ENCODE data around the gene CAPN1.
A peak's percentile ranks its signal among the peaks of the same experiment; 100 is the strongest.
"Not testable (repeated sequence)": the region's sequence is repeated elsewhere in the genome, so short reads cannot be mapped to it uniquely, and the experiment has no call there.

CAPN1 gene

GRCh38 chr11:65218446-65218845 is 36.7 kb downstream of the CAPN1 start:
- DNase-seq (ENCODE audit: low spot score): no peak

GRCh38 chr11:65219930-65220213 is 38.1 kb downstream of the CAPN1 start:
- DNase-seq (ENCODE audit: low spot score): no peak

- DNase-seq (ENCODE audit: low spot score): no peak
These were observed 39.3 kb downstream of the CAPN1 start for GRCh38 chr11:65221026-65221425.

- DNase-seq (ENCODE audit: low spot score): no peak
These were observed 41.3 kb downstream of the CAPN1 start for GRCh38 chr11:65223011-65223410.

GRCh38 chr11:65224930-65225278 is 43.2 kb downstream of the CAPN1 start:
- no peak for DNase-seq (ENCODE audit: low spot score)

- peak; percentile 63 for DNase-seq (ENCODE audit: low spot score)
These were observed 43.8 kb downstream of the CAPN1 start for GRCh38 chr11:65225279-65226102.

GRCh38 chr11:65226103-65226442 is 44.3 kb downstream of the CAPN1 start:
- no peak for DNase-seq (ENCODE audit: low spot score)

- no peak for DNase-seq (ENCODE audit: low spot score)
These were observed 46.2 kb downstream of the CAPN1 start for GRCh38 chr11:65227879-65228278.

- no peak for DNase-seq (ENCODE audit: low spot score)
These were observed 54.7 kb downstream of the CAPN1 start for GRCh38 chr11:65236194-65237059.

GRCh38 chr11:65238302-65238701 is 56.6 kb downstream of the CAPN1 start:
- not testable (repeated sequence) for DNase-seq (ENCODE audit: low spot score)

GRCh38 chr11:65241134-65241533 is 59.4 kb downstream of the CAPN1 start:
- DNase-seq (ENCODE audit: low spot score): no peak

- no peak for DNase-seq (ENCODE audit: low spot score)
These were observed 60.0 kb downstream of the CAPN1 start for GRCh38 chr11:65241692-65242091.

- DNase-seq (ENCODE audit: low spot score): no peak
These were observed 60.7 kb downstream of the CAPN1 start for GRCh38 chr11:65242389-65242788.

GRCh38 chr11:65243797-65244196 is 62.1 kb downstream of the CAPN1 start:
- DNase-seq (ENCODE audit: low spot score): no peak

- not testable (repeated sequence) for DNase-seq (ENCODE audit: low spot score)
These were observed 63.3 kb downstream of the CAPN1 start for GRCh38 chr11:65245046-65245445.

GRCh38 chr11:65246506-65246905 is 64.8 kb downstream of the CAPN1 start:
- DNase-seq (ENCODE audit: low spot score): no peak

- not testable (repeated sequence) for DNase-seq (ENCODE audit: low spot score)
These were observed 66.5 kb downstream of the CAPN1 start for GRCh38 chr11:65248184-65248710.

- DNase-seq (ENCODE audit: low spot score): no peak
These were observed 69.7 kb downstream of the CAPN1 start for GRCh38 chr11:65251476-65251875.

GRCh38 chr11:65254724-65255123 is 73.0 kb downstream of the CAPN1 start:
- no peak for DNase-seq (ENCODE audit: low spot score)

GRCh38 chr11:65258988-65259387 is 77.3 kb downstream of the CAPN1 start:
- no peak for DNase-seq (ENCODE audit: low spot score)

GRCh38 chr11:65260302-65260701 is 78.6 kb downstream of the CAPN1 start:
- no peak for DNase-seq (ENCODE audit: low spot score)

GRCh38 chr11:65260756-65261590 is 79.2 kb downstream of the CAPN1 start:
- no peak for DNase-seq (ENCODE audit: low spot score)

Data from germinal center (tissue), 1 donor.